Gastrocnemius medialis (tissue), 4 donors: ENCODE measurements around the gene GSTA5. TPM values are rescaled to one million over a fixed set of nuclear protein-coding genes. Genes with fewer than 3 reads are reported as not detected.

Experiments used
- ATAC-seq, 2 donors: fragments of 150-250 bp; one replicate each; pipeline ENCODE4 v1.9.1; 2016
- DNase-seq, 2 donors: peaks; one replicate each; pipeline ENCODE4 v3.0.0-alpha.2; 2019
- H3K27ac ChIP-seq, 4 donors: fragments of 200-600 bp; sonication (generic); 1 replicate in 1 of 4; 2 replicates in 3 of 4; pipeline ENCODE4 v1.5.1; 2016 to 2018; ENCODE audit warnings: mild to moderate bottlenecking in 2 of 4, moderate library complexity in 1 of 4
- H3K27me3 ChIP-seq, 3 donors: fragments of 200-600 bp; sonication (generic) in 2 of 3; 1 replicate in 1 of 3; 2 replicates in 2 of 3; pipeline versions ENCODE4 v1.5.1 to v1.6.0; 2016 to 2019; ENCODE audit warnings: mild to moderate bottlenecking in 1 of 3, moderate library complexity in 1 of 3
- H3K36me3 ChIP-seq, 2 donors: fragments of 200-600 bp; sonication (generic) in 1 of 2; one replicate each; pipeline ENCODE4 v1.5.1; 2017 to 2018
- H3K4me1 ChIP-seq, 2 donors: fragments of 200-600 bp; sonication (generic) in 1 of 2; one replicate each; pipeline ENCODE4 v1.5.1; 2016 to 2017; ENCODE audit warnings: mild to moderate bottlenecking in 2 of 2
- H3K4me3 ChIP-seq, 4 donors: fragments of 200-600 bp; sonication (generic) in 3 of 4; 1 replicate in 1 of 4; 2 replicates in 3 of 4; pipeline ENCODE4 v1.5.1; 2016 to 2019; ENCODE audit warnings: mild to moderate bottlenecking in 2 of 4
- H3K9me3 ChIP-seq, 3 donors: fragments of 200-600 bp; sonication (generic) in 2 of 3; 1 replicate in 1 of 3; 2 replicates in 2 of 3; pipeline ENCODE4 v1.5.1; 2016 to 2019
- CTCF ChIP-seq, 5 experiments: fragments of 450-650 bp in 3 of 5; fragments of 200-600 bp in 2 of 5; sonication (generic) in 2 of 5; IDR thresholded peaks in 4 of 5; conservative IDR thresholded peaks in 1 of 5; 1 replicate in 4 of 5; 2 replicates in 1 of 5; pipeline ENCODE4 v1.5.1; 2016 to 2019; ENCODE audit warnings: antibody characterized with exemption in 5 of 5, mild to moderate bottlenecking in 3 of 5, moderate library complexity in 3 of 5
- POLR2A ChIP-seq, 2 donors: fragments of 450-650 bp; IDR thresholded peaks; one replicate each; pipeline ENCODE4 v1.6.1; 2017; ENCODE audit warnings: antibody characterized with exemption in 2 of 2, mild to moderate bottlenecking in 2 of 2, moderate library complexity in 2 of 2
- in situ Hi-C, 4 donors: fragments of 200-750 bp; cut with MboI; loops; one replicate each; pipeline versions ENCODE4 v1.15.0 to v1.8.0; 2017; ENCODE audit warnings: low sequenced_read_pairs in 4 of 4
- intact Hi-C: fragments of 100-400 bp; cut with DNase I; formaldehyde crosslinking; loops from one replicate; pipeline ENCODE4 v1.15.1; 2023; ENCODE audit warnings: low total_unique reads
- total RNA-seq, 4 donors: library from RNA; depleted of rRNA; stranded (reverse); fragments of >200 nt; gene quantifications; one replicate each; pipeline versions ENCODE4 v1.1.0 to v1.2.3, GENCODE V29; 2016

GSTA5 gene
- total RNA-seq, 4 donors from 2014 or later = not detected

DNA sequence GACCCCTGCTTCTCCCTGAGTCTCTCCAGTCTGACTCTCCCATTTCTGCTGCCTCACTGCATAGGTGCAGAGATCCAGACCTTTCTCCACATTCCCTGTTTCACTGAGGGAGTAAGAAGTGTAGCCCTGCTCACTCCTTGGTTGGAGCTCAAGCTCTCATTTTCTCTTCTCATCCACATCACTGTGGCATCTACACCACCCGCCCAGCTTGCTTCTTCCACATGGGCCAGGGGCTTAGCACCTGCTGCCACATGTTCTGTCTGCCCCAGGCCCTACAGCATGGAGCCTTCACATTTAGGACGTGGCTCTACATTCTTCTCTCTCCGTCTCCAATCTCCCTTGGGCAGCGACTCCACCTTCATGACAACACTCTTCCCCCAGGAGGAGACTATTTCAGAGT is 8.5 kb upstream of the GSTA5 start:
- intact Hi-C loops (no loop called here), in situ Hi-C loops (no loop called here)

DNA sequence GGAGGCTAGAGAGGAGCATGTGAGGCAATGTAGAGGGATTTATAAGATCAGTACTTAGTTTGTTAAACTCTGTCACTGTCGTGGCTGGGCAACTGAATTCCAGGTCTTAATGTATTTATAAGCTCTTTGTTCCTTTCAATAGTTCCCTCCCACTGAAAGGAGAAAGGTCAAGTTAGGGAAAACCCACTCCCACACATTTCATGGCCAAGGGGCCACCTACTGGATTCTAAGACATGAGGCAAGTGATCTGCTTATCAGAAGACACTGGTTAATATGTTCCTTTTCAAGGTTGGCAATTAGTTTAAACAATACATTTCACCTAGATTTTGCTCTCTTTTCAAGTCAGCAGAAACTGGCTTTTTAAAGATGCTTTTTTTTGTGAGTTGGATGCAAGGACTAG is 5.4 kb upstream of the GSTA5 start:
- TF ChIP-seq POLR2A (IDR thresholded peaks at IDR 0.05) = no peak
- no peak for TF ChIP-seq CTCF (IDR thresholded peaks at IDR 0.05 in 4 of 5, conservative IDR thresholded peaks at IDR 0.05 in 1 of 5)
- DNase-seq (no peak), ATAC-seq (no peak)
- no peaks in the 10 kb centered on the region for H3K9me3 ChIP-seq
- no peaks in the 10 kb centered on the region for H3K27me3 ChIP-seq
- no peak overlapping the region for H3K27ac ChIP-seq
- H3K4me1 ChIP-seq = no peaks in the 10 kb centered on the region
- no peak overlapping the region for H3K4me3 ChIP-seq
- no peaks in the 10 kb centered on the region for H3K36me3 ChIP-seq
- in situ Hi-C loops (no loop called here), intact Hi-C loops (no loop called here)

More for the DNA sequence above, 8.5 kb upstream of the GSTA5 start:
- H3K27me3 ChIP-seq = no peaks in the 10 kb centered on the region
- no peaks in the 10 kb centered on the region for H3K36me3 ChIP-seq
- no peak for ATAC-seq
- H3K4me3 ChIP-seq = no peak overlapping the region
- no peaks in the 10 kb centered on the region for H3K4me1 ChIP-seq
- no peak overlapping the region for H3K27ac ChIP-seq
- H3K9me3 ChIP-seq = no peaks in the 10 kb centered on the region
- TF ChIP-seq POLR2A (IDR thresholded peaks at IDR 0.05) (no peak), CTCF (IDR thresholded peaks at IDR 0.05 in 4 of 5, conservative IDR thresholded peaks at IDR 0.05 in 1 of 5) (no peak)
- no peak for DNase-seq

GRCh38 chr6:52843605-52844004 is 3.0 kb upstream of the GSTA5 start:
- H3K9me3 ChIP-seq = no peaks in the 10 kb centered on the region
- intact Hi-C loops = no loop called here
- no peak overlapping the region for H3K27ac ChIP-seq
- H3K4me1 ChIP-seq = no peaks in the 10 kb centered on the region
- DNase-seq (no peak), ATAC-seq (no peak)
- H3K27me3 ChIP-seq = no peaks in the 10 kb centered on the region
- no peak for TF ChIP-seq POLR2A (IDR thresholded peaks at IDR 0.05)
- TF ChIP-seq CTCF (IDR thresholded peaks at IDR 0.05 in 4 of 5, conservative IDR thresholded peaks at IDR 0.05 in 1 of 5) = no peak
- in situ Hi-C loops = no loop called here
- no peak overlapping the region for H3K4me3 ChIP-seq
- no peaks in the 10 kb centered on the region for H3K36me3 ChIP-seq

DNA sequence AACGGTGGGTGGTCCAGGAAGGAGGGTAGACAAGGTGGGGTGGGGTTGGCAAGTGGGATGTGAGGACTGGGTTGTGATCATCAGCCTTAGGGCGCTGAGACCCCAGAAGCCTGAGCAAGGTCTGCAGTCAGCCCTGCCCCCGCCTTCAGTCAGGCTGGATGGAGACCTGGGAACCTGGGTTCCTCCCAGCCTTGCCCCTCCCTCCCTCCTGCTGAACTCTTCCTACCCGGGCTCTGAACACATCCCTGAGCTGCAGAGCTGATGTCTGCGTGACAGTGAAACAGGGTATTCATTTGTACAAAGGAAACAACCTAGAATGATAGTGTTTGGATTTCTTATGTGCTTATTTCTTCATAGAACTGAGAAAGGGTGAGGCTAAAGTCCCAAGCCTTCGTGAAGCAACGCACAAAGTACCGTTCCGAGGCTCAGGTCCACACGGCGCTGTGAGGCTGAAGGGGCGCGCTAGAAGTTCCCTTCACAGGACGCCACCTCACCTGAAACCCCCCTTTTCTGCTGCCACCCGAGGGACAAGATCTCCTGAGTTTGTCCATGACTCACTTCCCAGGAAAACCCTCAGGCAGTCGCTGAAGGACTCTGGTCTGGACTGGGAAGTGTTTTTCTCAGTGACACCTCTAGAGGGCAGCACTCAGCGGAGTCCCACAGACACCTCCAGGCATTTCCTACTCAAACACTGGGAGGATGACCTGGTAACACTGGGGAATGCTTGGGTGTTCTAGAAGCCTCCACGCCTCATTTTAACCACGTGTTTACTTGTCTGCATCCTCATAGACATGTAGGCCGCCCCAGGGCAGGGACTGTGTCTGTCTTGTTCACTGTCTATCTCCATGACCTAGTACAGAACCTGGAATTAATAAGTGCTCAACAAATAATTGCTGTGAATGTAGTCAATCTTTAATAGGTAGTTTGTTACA is 1.2 kb downstream of the GSTA5 start:
- H3K4me3 ChIP-seq = no peak overlapping the region
- H3K4me1 ChIP-seq = no peaks in the 10 kb centered on the region
- ATAC-seq = no peak
- intact Hi-C loops (no loop called here), in situ Hi-C loops (no loop called here)
- H3K27ac ChIP-seq = no peak overlapping the region
- peak in 1 of 5 experiments; percentile 13 for TF ChIP-seq CTCF (IDR thresholded peaks at IDR 0.05 in 4 of 5, conservative IDR thresholded peaks at IDR 0.05 in 1 of 5)
- TF ChIP-seq POLR2A (IDR thresholded peaks at IDR 0.05) = no peak
- DNase-seq = no peak
- H3K9me3 ChIP-seq = no peaks in the 10 kb centered on the region
- H3K27me3 ChIP-seq = no peaks in the 10 kb centered on the region
- H3K36me3 ChIP-seq = no peaks in the 10 kb centered on the region
